Natural killer cell (primary cell): Measurements from ENCODE around the gene NHSL1. TPM values are rescaled to one million over a fixed set of nuclear protein-coding genes. Genes with fewer than 3 reads are reported as not detected.

Experiments
- ATAC-seq, 3 donors: fragments of 150-1000 bp in 2 of 3; fragments of 200-7000 bp in 1 of 3; cut with Tn5 transposase; 1 replicate in 1 of 3; 2 replicates in 2 of 3; pipeline ENCODE4 v1.10.0; 2021; ENCODE audit warnings: mild to moderate bottlenecking in 2 of 3, moderate library complexity in 2 of 3
- DNase-seq, 2 donors: peaks; one replicate each; pipeline versions ENCODE4 v3.0.0 to v3.0.0-alpha.2; 2013 to 2021; ENCODE audit warnings: mixed read lengths in 1 of 2
- H3K27ac ChIP-seq: one replicate; pipeline ENCODE4 v1.5.1; 2013; ENCODE audit warnings: mild to moderate bottlenecking, low read length
- H3K27me3 ChIP-seq: one replicate; pipeline ENCODE4 v1.6.1; 2013; ENCODE audit warnings: low read length; ENCODE audit not compliant: control insufficient read depth, insufficient read depth
- H3K36me3 ChIP-seq: one replicate; pipeline ENCODE4 v1.6.1; 2013; ENCODE audit warnings: low read length; ENCODE audit not compliant: control insufficient read depth, insufficient read depth
- H3K4me1 ChIP-seq: one replicate; pipeline ENCODE4 v1.6.1; 2013; ENCODE audit warnings: low read length; ENCODE audit not compliant: control insufficient read depth, insufficient read depth
- H3K4me3 ChIP-seq: one replicate; pipeline ENCODE4 v1.5.1; 2013; ENCODE audit warnings: low read length
- H3K9me3 ChIP-seq: one replicate; pipeline ENCODE4 v1.6.1; 2013; ENCODE audit warnings: low read length; ENCODE audit not compliant: control insufficient read depth, insufficient read depth
- H3K27ac Mint-ChIP-seq, 2 donors: one replicate each; pipeline ENCODE4 v1.8.0; 2022; ENCODE audit warnings: mild to moderate bottlenecking in 2 of 2, mixed read lengths in 2 of 2, moderate library complexity in 1 of 2
- H3K27me3 Mint-ChIP-seq, 2 donors: one replicate each; pipeline ENCODE4 v1.8.0; 2022; ENCODE audit warnings: low read depth in 2 of 2, mixed read lengths in 2 of 2
- H3K36me3 Mint-ChIP-seq: one replicate; pipeline ENCODE4 v1.8.0; 2022; ENCODE audit warnings: mixed read lengths
- H3K4me1 Mint-ChIP-seq, 2 donors: one replicate each; pipeline ENCODE4 v1.8.0; 2022; ENCODE audit warnings: mixed read lengths in 2 of 2
- H3K4me3 Mint-ChIP-seq: one replicate; pipeline ENCODE4 v1.8.0; 2022; ENCODE audit warnings: mild to moderate bottlenecking, moderate library complexity, mixed read lengths
- H3K9me3 Mint-ChIP-seq, 2 donors: one replicate each; pipeline ENCODE4 v1.8.0; 2022; ENCODE audit warnings: mixed read lengths in 2 of 2
- CTCF ChIP-seq: fragments of 200-600 bp; IDR thresholded peaks from one replicate; pipeline ENCODE4 v1.8.0; 2022; ENCODE audit warnings: antibody characterized with exemption
- WGBS: methylation state at CpG from one replicate; pipeline ENCODE4 v1.1.7; 2013; ENCODE audit warnings: missing lambda C conversion rate; ENCODE audit not compliant: insufficient coverage; 5-methylcytosine and 5-hydroxymethylcytosine counted together
- intact Hi-C: fragments of 100-400 bp; cut with micrococcal nuclease; formaldehyde crosslinking; loops from one replicate; pipeline ENCODE4 v1.14.2; 2022
- total RNA-seq, 4 donors: library from RNA; stranded (reverse); fragments of 120-200 nt in 1 of 4; gene quantifications; one replicate each; pipeline versions ENCODE4 v1.2.3 to v1.2.4, GENCODE V29; 2013 to 2022

NHSL1 gene
- total RNA-seq, 3 donors from 2014 or later (not counting 1 experiment from before 2014, with no cell fraction given): 0.38 to 0.75 (median 0.68) TPM

- intact Hi-C loops: no loop called here
- no peak for ATAC-seq
Observed at GRCh38 chr6:138468320-138469015, 30.8 kb downstream of the NHSL1 start.

GRCh38 chr6:138467901-138468300 lies 31.4 kb downstream of the NHSL1 start:
- no peak for TF ChIP-seq CTCF
- H3K27ac Mint-ChIP-seq: no peak overlapping the region
- no peak overlapping the region for H3K4me3 ChIP-seq
- no peaks in the 10 kb centered on the region for H3K27me3 Mint-ChIP-seq
- H3K9me3 Mint-ChIP-seq: no peaks in the 10 kb centered on the region
- no peak overlapping the region for H3K27ac ChIP-seq
- DNase-seq: no peak
- H3K4me1 Mint-ChIP-seq: no peaks in the 10 kb centered on the region
- no peaks in the 10 kb centered on the region for H3K9me3 ChIP-seq
- no peak overlapping the region for H3K4me3 Mint-ChIP-seq
- H3K27me3 ChIP-seq: no peaks in the 10 kb centered on the region
- intact Hi-C loops: no loop called here
- H3K36me3 ChIP-seq: no peaks in the 10 kb centered on the region
- no peaks in the 10 kb centered on the region for H3K4me1 ChIP-seq
- no peak for ATAC-seq
- H3K36me3 Mint-ChIP-seq: no peaks in the 10 kb centered on the region

More at GRCh38 chr6:138468320-138469015, 30.8 kb downstream of the NHSL1 start:
- no peak overlapping the region for H3K27ac ChIP-seq
- no peak overlapping the region for H3K27ac Mint-ChIP-seq
- H3K4me1 ChIP-seq: no peaks in the 10 kb centered on the region
- no peak for DNase-seq
- no peak for TF ChIP-seq CTCF
- H3K4me1 Mint-ChIP-seq: no peaks in the 10 kb centered on the region
- no peaks in the 10 kb centered on the region for H3K36me3 Mint-ChIP-seq
- no peaks in the 10 kb centered on the region for H3K27me3 ChIP-seq
- H3K36me3 ChIP-seq: no peaks in the 10 kb centered on the region
- no peaks in the 10 kb centered on the region for H3K9me3 Mint-ChIP-seq
- WGBS: 96% methylated on average over 9 of the region's 9 CpGs
- H3K9me3 ChIP-seq: no peaks in the 10 kb centered on the region
- H3K4me3 Mint-ChIP-seq: no peak overlapping the region
- H3K4me3 ChIP-seq: no peak overlapping the region
- H3K27me3 Mint-ChIP-seq: no peaks in the 10 kb centered on the region

GRCh38 chr6:138465007-138465645 lies 34.2 kb downstream of the NHSL1 start:
- no peaks in the 10 kb centered on the region for H3K4me1 Mint-ChIP-seq
- ATAC-seq: no peak
- Histone ChIP-seq H3K36me3 (no peaks in the 10 kb centered on the region), H3K9me3 (no peaks in the 10 kb centered on the region), H3K27ac (no peak overlapping the region), H3K4me1 (no peaks in the 10 kb centered on the region), H3K27me3 (no peaks in the 10 kb centered on the region), H3K4me3 (no peak overlapping the region)
- H3K36me3 Mint-ChIP-seq: no peaks in the 10 kb centered on the region
- H3K4me3 Mint-ChIP-seq: no peak overlapping the region
- H3K27ac Mint-ChIP-seq: no peak overlapping the region
- intact Hi-C loops: no loop called here
- 90% methylated on average over 1 of the region's 1 CpG for WGBS
- TF ChIP-seq CTCF: no peak
- no peaks in the 10 kb centered on the region for H3K27me3 Mint-ChIP-seq
- DNase-seq: no peak
- no peaks in the 10 kb centered on the region for H3K9me3 Mint-ChIP-seq
